HS-5 (cell line): ENCODE results near the gene TMEM181.

Source experiments
- DNase-seq: peaks from one replicate; pipeline ENCODE4 v3.0.0-alpha.2; 2012; ENCODE audit warnings: low read depth

The TMEM181 gene

DNA sequence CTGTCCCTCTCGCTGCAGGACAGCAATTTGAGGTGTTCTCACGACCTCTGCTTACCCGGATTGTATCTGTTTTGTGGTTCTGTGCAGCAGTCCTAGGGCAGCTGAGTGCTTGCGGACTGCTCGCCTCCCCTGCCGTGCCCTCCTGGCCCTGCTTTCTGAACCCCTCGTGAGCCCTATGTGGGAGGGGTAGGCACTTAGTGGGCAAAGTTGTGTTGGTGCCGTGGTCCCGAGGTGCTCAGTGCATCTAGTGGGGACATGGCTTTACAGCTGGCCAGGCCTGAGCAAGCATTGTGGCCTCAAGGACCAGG lies 5.2 kb downstream of the TMEM181 start:
- DNase-seq: no peak

DNA sequence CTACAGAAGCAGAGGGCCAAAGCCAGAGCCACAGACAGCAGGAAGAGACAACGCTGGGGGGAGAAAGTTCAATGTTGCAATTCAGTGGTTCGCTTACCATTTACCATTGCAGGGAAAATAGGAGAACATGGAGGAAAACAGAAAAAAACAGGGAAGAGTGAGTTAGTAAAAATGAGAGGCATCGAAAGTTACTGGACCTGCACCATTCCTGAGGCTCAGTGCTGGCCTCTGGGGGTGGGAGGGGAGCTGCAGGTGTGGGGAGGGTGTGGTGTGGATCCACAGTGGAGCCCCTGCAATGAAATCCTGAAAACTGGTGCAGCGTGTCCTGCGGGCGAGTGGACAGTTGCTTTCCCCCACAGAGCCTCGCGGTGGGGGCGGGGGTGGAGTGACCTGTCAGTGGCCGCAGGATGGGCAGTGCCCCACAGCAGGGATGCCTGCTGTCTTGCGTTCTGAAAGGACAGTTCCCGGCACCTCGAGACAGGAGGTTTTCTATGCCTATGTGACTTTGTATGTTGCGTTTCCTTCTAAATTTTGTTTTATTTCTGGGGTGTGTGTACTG lies 5.7 kb downstream of the TMEM181 start:
- no peak for DNase-seq

DNA sequence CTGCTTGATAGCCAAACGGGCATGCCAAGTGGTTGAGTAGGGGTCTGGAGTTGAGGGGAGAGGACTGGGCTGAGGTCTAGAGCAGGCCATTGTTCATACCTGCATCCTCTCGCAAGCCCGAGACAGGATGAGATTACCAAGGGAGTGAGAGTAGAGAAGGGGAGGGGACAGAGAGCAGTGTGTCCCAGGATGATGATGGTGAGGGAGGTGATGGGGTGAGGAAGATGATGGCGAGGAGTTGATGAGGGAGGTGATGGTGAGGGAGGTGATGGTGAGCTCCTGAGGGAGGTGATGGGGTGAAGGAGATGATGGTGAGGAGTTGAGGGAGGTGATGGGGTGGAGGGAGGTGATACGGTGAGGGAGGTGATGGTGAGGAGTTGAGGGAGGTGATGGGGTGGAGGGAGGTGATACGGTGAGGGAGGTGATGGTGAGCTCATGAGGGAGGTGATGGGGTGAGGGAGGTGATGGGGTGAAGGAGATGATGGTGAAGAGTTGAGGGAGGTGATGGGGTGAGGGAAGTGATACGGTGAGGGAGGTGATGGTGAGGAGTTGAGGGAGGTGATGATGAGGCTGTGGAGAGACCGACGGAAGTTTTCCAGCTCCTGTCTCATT lies 6.4 kb downstream of the TMEM181 start:
- no peak for DNase-seq

DNA sequence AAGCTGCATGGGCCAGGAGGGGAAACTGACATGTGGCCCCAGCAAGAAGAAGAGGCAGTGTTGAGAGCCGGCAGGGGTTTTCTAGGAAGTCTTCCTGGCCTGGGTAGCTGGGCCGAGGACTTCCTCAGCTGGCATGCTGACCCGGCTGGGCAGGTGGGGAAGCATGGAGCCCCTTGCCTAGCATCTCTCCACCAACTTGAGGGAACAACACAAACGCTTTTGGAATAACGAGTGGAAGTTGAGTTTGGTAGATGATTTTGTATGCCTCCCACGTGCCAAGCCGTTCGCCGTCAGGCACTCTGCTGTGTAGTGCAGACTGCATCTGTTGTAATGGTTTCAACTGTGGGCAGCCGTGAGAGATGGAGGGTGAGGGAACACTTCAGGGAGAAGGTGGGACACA lies 7.3 kb downstream of the TMEM181 start:
- DNase-seq: no peak

DNA sequence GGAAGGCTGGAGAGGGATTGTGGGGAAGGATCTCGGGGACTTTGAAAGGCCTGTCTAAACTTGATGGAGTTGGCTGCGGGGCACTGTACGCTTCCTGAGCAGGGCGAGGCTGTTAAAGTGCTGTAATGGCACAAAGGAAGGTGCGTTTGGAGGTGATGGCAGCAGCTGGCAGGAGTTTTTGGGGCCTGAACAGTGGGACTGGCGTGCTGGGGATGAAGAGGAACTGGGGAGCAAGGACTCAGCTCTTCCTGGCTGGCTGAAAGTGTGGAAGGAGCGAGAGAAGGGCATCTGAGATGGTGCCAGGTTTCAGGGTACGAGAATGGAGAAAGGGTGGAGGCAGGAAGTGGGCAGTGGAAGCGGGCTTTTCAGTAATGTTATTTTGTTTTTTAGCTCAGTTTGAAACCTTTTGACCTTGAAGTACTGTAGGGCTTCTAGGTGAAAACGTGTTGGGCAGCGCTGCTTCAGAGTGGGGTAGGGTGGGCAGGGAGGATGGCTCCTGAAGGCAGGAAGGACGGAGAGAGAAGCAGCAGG lies 8.0 kb downstream of the TMEM181 start:
- DNase-seq: no peak

DNA sequence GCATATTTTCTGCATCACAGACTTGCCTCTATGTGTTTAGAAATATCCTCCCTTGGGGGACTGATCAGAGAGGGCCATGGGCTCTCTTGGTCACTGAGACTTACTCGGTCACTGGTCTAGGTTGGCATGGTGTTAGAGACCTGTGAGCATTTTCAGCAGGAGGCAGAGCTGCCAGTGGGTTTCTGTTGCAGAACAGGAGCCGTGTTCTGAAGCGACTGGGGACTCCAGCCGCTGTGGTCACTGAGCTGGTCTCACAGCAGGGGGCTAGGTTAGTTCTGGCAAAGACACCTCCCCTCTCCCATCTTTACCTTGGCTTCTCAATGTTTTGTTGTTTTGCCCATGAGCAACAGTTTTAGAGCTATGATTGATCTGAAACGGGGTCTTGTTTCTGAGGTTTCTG lies 8.7 kb downstream of the TMEM181 start:
- DNase-seq: no peak

DNA sequence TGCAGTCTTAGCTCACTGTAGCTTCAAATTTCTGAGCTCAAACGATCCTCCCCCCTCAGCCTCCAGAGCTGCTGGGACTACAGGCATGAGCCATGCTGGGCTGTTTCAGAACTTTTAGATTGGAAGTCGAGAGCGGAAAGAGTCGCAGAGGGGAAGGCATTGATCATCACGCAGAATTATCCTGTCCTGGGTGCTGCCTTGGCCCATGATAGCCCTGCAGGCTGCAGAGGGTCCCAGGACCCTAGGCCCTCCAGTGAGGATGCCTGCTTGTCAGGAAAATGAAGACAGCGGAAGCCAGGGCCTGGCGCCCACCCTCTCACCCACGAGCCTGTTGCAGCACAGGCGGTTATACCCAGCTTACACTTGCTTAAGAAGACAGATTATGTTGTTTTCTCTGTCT lies 9.1 kb downstream of the TMEM181 start:
- no peak for DNase-seq

DNA sequence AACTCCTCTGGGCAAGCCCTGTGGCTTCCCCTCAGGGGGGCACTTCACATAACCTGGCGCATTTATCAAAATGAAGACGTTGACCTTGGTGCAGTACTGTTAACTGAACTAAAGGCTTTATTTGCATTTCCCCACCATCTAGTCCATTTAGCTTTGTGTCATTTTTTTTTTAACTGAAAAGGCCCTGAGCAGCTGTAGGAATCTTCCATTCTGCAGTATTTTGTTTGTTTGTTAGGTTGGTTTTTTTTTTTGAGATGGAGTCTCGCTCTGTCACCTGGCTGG lies 10.7 kb downstream of the TMEM181 start:
- DNase-seq: no peak

DNA sequence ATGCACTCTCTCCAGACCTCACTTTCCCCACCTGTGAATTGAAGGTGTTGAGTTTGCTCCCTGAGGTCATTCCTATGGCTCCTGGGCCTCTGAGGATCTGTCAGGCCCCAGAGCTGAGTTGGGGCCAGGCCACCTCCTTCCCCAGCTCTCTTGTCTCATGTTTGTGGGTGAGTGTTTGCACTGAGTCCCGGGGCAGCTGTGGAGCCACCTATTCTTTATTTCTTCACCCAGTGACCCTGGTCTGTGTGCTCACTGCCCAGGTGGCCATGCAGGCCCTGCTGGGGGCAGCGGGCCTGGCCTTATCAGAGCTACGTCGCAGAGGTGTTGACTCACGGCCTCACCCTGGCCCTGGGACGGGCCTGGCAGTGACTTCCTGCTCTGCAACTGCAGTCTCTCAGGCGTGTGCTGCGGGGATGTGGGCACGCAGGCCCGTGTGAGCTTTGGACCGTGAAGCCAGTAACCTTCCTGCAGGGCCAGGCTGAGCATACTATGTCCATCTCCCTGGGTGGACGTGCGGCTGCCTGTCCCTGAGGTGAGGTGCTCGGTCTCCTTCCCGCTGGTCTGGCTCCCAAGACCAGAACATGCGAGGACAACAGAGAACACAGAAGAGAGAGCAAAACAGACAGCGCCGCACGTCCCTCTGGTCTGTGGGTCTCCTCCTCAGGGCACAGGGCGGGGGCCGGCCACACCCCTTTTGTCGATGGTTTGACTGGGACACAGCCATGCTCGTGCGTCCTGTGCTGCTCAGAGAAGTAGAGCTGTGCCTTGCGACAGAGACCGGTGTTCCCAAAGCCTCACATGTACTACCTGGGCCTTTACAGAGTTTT lies 12.1 kb downstream of the TMEM181 start:
- no peak for DNase-seq

DNA sequence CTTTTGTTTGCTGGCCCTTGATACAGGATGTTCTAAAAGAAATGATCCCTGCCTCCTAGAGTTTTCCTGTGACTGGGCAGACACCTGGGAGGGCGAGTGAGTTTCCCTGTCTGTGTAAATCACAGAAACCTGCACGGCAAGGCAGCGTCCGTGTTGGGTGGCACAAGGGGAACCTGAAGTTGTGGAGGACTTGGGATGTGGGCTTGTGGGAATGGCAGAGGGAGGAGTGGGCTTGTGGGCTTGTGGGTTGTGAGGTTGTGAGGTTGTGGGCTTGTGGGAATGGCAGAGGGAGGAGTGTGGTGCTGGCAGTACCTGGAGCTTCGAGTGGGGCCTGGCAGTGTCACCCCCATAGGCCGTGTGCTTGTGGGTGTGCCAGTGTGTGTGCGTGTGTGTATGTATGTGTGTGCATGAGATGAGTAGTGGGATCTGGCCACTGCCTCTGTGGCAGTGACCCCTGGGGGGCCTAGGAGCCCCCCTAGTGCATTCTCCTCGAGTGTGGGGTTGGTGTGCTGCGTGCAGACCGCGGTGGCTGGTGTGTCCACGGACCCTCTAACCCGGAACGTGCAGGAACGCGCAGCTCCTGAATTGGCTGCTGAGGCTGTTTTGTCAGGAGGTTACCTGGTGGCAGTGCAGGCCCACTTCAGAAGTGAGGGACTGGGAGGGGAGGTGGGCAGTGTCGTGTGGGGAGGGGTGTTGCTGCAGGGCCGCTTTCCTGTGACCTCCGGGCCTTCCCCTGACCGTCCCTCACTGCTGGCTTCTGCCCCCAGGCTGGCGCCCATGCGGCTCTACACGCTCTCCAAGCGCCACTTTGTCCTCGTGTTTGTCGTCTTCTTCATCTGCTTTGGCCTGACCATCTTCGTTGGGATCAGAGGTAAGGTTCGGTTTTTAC lies 13.0 kb downstream of the TMEM181 start:
- no peak for DNase-seq

DNA sequence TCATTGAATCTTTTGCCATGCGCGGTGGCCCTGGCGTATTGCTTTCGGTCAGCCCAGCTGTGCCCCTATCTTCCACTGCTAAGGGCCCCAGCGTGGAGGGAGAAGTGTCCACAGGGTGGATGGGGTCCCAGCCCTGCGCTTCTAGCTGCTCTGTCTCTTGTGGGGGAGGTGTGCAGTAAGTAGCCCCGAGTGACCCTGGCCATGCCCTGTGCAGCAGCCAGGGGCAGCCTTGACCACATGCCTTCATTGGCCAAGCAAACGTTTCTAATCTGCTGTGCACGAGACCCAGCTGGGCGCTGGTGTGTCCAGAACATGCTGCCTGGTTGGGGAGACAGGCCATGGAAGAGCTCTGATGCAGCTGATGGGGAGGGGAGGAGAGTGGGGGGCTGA lies 13.6 kb downstream of the TMEM181 start:
- no peak for DNase-seq

DNA sequence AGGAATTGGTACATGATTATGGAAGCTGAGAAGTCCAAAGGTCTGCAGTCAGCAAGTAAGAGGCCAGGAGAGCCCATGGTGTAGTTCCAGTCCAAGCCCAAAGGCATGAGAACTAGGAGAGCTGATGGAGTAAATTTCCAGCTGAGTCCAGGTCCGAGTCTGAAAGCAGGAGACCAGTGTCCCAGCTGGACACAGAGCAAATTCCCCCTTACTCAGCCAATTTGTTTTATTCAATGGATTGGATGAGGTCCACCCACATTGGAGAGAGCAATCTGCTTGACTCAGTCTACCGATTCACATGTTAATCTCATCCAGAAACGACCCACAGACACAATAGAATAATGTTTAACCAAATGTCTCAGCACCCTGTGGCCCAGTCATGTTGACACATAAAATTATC lies 14.9 kb downstream of the TMEM181 start:
- no peak for DNase-seq

DNA sequence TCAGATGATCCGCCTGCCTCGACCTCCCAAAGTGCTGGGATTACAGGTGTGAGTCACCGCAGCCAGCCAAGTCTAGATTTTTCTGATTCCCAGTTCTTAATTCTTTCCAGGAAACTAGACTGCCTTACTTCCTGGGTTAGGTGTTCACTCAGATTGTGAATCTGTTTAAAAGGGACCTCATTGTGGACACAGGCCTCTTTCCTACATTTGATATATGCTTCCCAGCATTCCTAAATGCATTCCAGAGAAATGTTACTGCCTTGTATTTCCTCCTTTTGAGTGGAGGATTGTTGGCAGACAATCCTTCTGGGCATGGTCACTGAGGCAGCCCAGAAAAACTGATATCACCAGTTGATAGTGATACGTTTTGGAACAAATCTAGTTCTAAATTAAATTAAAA lies 15.7 kb downstream of the TMEM181 start:
- no peak for DNase-seq

DNA sequence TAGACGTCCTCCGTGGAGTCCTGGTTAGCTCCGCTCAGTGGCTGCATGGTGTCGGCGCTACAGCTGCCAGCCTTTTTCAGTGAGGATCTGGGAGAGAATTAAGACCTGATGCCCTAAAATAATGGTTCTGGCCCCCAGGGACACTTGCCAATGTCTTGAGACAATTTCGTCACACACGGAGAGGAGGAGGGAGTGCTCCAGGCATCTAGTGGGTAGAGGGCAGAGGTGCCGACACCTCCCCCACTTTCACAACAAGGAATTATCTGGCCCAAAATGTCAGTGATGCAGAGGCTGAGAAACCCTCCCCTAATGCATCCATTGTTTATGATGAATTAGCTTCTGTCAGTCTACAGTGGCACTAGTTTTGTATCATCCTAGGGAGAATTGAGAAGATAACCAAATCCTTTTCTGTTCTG lies 24.4 kb downstream of the TMEM181 start:
- DNase-seq: no peak

DNA sequence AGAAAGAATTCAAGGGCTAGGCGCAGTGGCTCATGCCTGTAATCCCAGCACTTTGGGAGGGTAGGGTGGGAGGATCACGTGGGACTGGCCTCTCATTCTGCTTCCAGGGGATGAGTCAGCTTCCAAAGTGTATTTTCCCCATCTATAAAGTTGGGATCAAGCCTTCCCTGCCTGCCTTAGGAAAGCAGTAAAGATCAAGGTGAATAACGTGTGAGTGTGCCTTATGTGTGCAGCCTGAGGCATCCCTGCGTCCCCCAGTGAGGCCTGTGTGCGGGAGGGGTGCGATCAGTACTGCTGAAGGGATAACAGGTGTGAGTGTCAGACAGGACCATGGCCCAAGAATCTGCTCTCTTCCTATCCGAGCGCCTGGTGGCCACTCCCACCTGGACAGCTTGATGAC lies 26.8 kb downstream of the TMEM181 start:
- DNase-seq: no peak

DNA sequence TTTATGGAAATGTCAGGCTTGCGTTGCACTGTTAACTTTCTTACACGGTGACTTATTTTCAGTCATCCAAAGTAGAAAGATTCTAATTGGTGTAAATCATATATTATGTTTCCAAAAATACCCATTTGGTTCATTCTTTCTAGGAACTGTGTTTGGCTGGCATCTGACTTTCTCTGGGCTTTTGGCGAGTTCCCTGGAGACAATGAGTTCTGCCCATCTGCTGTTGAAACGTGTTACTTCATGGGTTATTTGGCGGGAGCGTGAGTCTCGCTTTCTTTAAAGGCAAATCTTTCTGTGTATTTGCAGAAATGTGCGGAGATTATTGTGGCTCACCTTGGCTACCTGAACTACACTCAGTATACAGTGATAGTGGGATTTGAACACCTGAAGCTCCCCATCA lies 29.5 kb downstream of the TMEM181 start:
- no peak for DNase-seq

DNA sequence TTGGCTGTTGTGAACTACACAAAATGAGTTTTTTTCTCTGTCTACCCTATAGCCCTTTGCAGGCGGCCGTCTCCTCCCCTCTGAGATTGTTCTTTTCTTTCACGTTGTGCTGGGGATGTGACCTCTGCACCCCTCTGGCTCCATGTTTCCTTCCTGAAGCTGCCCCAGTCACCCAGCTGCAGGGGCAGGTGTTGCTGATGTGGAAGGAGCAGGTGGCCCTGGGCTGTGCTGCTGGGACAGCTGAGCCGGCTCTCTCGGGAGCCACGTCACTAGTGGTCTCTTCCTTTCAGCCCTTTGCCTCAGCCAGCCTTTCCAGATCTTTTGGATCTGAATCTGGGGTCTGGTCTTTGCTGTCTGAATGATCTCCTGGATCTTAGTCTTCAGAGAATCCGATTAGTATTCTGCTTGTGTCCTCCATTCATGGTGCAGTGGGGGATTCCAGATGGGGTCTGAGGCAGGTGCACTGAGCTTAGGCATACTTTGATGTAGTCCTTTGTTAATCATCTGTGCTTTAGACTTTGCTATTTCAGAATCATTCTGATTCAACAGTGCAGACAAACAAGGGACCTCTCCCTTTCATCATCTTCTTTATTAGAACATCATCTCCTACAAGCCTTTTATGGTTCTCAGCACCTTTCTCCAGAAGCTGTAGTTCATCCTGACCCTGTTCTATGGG lies 31.4 kb downstream of the TMEM181 start:
- no peak for DNase-seq

DNA sequence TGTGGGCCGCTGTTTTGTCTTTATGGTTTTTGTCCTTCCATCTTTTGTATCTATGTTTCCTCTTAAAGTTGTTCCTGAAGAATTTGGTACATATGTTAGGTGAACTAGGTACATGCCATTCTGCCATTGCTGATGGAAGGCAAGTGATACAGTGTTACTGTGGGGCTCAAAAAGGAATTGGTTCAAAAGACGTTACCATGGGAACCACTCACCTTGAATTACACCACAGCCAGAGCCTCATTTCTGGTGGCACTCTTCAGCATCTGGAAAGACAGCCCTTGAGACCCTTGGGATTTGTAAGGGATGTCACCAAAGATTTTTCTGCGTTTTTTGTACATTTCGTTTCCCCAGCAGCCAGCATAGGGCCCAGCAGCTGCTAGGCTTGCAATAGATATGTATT lies 31.9 kb downstream of the TMEM181 start:
- DNase-seq: no peak

DNA sequence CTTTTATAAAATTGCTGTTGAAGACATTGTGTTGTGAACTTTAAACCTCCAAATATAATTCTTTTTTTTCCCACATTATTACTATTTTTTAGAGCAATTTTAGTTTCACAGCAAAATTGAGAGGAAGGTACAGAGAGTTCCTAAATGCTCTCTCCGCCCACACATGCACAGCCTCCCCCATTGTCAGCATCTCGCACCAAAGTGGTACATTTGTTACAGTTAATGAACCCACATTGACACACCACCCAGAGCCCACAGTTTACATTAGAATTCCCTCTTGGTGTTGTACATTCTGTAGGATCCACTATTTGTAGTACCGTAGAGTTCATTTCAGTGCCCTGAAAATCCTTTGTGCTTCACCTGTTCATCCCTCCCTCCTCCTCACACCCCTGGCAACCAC lies 33.8 kb downstream of the TMEM181 start:
- no peak for DNase-seq

DNA sequence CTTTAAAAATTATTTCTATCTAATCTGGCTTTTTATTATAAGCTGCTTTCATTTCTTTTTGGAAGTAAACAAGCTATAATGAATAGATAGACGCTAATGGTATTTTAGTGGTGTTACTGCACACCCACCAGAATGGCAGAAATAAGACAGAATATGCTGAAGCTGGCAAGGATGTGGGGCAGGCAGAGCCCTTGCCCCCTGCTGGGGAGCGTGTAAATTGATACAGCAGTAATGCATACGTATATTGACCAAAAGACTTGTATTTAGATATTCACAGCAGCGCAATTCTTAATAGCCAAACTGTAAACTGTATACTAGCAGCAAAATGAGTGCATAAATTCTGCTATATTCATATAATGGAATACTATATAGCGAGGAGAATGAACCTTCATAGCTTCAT lies 35.3 kb downstream of the TMEM181 start:
- DNase-seq: no peak

DNA sequence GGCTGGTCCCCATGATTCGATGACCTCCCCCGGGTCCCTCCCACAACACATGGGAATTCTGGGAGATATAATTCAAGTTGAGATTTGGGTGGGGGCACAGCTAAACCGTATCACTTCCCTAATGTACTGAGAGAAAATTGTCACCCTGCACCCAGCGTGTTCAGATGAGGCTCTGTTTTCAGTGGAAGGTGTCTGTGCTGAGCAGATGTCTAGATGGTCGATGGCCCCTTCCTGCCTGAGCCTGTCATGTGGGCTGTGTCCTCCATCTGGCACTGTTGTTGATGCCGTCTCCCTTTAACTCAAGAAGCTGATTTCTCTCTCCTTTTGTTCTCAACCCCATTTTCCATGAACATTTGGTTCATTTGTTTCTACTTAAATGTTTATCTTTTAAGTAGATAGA lies 37.0 kb downstream of the TMEM181 start:
- no peak for DNase-seq

DNA sequence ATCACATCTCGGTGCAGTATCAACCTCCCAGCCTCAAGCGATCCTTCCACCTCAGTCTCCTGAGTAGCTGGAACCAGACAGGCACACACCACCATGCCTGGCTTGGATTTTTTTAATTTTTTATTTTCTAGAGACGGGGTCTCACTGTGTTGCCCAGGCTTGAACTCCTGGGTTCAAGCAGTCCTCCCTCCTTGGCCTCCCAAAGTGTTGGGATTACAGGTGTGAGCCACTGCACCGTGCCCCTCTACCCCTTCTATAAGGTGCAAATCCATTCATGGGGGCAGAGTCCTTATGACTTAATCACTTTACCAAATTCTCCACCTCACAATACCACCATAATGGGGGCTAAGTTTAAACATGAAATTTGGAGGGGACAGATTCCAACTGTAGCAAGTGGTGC lies 37.7 kb downstream of the TMEM181 start:
- DNase-seq: no peak
